Anterior cingulate cortex (tissue), 58 donors: ENCODE data around the gene H1-8.
"Not testable (repeated sequence)": the region's sequence is repeated elsewhere in the genome, so short reads cannot be mapped to it uniquely, and the experiment has no call there.

ENCODE experiments used
- DNase-seq, 58 donors: peaks; one replicate each; lab custom pipeline; 2025; lab: John Stamatoyannopoulos, UW

H1-8 gene

DNA sequence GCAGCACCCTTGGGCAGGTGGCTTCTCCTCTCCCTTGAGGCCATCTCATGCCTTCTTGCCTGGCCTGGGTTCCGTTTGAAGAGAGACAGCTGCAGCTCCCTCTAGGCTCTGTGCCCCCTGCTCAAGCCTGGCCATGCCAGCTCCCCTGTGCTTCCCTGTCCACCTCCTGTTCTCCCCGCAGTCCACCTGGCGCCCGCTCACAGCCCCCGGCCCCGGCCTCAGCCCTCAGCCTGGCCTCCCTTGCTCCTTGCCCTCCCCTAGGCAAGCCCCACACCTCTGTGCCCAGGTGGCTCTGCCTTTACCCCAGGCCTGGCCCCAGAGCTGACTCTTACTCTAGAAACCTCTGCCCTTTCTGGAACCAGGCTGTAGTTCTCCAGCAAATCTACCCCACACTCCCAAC lies 28.4 kb upstream of the H1-8 start:
- no peak for DNase-seq

DNA sequence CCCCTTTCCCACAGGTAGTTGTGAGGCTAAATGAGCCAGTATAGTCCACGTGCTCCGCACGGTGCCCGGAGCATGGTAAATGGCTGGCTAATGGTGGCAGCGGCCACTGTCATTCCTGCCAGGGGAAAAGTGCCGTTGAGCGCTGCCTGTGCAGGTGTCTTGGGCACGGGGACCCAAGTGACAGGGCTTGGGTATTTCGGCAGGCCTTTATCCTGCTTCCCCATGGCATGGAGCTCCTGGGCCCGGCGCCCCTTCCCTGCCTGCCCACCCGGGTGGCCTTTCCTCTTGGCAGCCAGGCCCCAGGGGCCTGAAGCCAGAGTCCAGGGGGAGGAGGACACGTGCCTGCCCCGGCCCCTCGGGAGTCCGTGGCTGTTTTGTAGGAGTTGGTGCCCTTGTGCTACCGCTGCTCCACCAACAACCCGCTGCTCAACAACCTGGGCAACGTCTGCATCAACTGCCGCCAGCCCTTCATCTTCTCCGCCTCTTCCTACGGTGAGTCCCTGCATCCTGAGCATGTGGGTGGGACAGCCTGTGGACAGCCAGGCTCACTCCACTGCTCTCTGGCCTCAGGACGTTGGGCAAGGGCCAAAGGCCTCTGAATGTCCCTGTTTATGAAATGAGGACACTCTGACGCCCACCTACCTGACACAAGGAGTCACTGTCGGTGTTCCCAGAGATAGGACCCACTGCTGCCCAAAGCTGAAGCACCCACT lies 27.7 kb upstream of the H1-8 start:
- DNase-seq = not testable (repeated sequence)

DNA sequence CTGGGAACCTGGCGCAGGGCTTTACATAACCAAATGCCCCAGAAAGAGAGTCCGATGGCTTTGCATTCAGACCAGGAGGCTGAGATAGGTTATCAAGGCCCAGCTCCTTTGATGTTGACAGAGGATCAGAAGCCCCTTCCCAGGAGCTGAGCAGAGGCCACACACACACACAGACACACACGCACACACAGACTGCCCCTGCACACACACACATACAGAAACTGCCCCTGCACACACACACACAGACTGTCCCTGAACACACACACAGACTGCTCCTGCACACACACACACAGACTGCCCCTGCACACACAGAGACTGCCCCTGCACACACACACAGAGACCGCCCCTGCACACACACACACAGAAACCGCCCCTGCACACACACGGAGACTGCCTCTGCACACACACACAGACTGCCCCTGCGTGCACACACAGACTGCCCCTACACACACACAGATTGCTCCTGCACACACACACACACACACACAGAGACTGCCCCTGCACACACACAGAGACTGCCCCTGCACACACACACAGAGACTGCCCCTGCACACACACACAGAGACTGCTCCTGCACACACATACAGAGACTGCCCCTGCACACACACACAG lies 27.0 kb upstream of the H1-8 start:
- not testable (repeated sequence) for DNase-seq

DNA sequence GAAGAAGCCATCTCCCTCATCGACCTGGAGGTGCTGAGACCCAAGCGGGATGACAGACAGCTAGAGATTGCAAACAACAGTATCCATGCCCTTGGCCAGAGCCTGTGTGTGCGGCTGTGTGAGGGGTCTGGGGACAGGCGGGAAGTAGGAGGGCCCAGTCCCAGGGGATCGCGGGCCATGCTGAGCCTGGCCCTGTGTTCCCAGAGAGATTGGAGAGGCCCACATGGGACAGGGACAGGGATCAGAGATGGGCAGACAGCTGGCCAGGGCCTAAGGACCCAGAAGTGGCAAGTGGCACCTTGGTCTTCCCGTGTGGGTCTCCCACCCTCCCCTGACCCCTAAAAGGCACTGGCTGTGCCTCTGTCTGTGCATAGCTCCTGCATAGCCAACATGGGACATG lies 25.5 kb upstream of the H1-8 start:
- DNase-seq = no peak

DNA sequence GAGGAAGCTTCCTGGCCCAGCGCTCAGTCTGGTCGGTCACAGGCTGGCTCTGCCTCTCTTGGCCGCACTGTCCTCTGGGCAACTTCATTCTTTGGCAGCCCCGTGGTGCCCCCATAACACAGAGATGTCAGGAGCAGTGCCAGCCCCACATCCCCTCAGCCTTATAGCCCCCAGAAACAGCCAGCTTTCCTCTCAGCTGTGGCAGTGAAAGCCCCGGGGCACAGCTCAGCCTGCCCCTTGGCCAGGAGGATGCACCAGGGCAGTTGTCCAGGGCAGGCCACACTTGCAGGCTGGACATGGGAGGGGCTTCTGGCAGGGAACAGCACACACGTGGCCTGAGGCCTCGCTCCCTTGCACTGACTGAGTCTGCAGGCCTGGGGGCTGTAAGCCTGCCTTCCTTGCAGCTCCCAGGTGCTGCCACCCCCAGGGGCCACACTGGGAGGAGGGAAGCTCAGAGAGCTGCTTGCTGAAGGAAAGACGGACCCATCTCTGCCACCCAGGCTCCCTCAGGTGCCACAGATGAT lies 24.9 kb upstream of the H1-8 start:
- DNase-seq = peak in 5 of 58 donors; percentile 12 to 31 (median 18)

DNA sequence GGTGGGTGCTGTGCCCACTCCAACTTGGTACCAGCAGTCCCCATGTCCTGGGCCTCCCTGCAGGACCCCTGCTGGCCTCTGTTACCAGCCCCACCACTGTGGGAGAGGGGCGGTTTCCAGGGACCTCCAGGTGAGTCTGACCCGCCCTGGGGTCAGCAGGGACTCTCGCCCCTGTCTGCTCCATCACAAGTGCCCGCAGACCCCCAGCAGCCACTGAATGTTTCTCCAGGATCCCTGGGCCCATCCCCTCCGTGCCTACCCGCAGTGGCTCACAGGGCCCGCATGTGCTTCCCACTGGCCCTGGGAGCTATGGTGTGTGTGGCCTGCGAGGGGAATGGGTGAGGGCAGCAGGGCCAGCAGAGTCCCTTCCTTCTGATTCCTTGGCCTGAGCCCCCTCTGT lies 24.4 kb upstream of the H1-8 start:
- no peak for DNase-seq

DNA sequence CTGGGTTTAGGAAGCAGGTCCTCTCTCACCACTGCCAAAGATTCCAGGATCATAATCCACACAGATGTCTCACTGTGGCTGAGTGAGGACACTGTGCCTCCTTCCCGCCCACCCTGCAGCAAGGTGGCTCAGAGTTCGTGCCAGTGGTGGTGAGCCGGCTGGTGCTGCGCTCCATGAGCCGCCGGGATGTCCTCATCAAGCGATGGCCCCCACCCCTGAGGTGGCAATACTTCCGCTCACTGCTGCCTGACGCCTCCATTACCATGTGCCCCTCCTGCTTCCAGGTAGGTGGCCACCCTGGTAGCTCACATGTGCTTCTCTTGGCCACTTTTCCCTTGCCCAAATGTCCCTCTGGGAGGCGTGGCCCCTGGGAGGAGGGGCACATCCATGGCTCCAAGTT lies 23.5 kb upstream of the H1-8 start:
- DNase-seq = no peak

DNA sequence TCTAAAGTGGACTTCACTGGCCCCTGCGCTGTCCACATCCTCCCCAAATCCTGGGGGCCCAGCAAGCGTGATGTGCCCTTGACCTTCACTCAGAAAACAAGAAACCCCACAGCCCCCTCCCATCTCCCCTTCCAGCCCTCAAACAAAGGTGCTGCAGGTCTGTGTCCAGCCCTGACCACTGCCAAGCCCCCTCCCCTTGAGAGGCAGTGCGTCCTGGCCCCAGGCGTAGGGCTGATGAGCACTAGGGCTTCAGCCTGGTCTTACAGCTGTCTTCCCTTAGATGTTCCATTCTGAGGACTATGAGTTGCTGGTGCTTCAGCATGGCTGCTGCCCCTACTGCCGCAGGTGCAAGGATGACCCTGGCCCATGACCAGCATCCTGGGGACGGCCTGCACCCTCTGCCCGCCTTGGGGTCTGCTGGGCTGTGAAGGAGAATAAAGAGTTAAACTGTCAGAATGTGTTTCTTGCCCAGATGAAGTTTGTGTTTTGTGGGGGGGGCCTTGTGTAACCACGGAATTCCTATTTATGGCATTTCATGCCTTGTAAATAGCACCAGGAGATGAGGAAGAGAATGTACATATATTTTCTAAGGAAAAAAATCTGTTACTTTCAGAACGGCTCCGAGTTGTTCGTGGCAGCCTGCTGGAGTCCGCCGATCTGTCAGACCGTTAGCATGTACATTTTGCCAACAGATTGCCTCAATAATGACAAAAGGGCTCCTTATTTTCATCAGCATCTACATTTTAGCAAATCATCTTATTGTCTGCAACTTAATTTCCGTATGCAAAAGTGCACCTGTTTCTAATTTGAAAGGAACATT lies 22.9 kb upstream of the H1-8 start:
- no peak for DNase-seq

DNA sequence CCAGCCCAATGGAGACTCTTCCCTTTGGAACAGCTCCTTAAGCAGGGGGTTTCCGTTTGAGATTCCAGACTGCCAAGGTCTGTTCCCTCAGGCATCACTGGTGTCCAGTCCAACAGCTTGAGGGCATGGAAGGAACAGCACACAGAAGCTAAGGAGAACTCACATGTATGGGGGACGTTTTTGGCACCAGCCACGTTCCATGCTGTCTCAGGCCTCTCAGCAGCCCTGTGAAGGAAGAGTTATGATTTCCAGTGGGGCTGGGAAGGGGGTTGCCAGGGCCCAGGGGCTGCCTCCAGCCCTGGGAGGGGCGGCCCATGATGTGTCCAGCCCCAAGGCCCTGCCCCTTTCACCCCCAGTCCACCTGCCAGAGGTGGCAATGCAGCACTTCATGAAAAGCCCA lies 22.0 kb upstream of the H1-8 start:
- no peak for DNase-seq

DNA sequence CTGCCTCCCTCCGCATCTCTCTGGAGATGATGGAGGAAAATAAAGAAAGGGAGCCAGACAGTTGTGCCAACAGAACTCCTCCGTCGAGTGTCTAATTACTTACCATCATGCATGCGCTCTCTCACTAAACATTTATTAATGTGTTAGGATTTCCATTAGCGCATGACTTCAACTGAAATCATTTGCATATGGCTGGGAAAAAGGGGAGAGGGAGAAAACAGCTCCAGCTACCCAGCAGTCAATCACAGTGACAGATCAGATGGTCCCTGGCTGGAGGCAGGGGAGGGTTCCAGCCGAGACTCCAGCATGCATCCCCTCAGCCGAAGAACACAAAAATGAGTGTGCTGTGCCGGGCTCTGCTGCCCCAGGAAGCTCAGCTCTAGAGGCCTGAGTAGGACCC lies 21.4 kb upstream of the H1-8 start:
- no peak for DNase-seq

DNA sequence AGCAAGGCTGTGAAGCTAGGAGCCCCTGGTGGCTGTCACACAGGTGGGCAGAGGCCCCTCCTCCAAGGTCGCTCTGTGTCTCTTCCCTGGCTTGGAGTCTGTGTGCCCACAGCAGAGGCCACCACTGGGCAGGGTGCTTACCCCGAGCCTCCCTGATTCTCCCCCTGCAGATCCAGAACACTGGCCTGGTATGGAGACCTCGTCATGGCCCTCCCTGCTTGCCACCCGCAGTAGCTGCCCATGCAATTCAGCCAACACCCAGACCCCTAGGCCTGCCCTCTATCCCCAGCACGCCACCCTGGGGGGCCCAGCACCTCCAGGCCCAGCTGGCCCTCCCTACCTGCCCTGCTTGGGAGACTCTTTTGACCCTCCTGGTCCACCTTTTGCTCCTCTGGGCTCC lies 20.0 kb upstream of the H1-8 start:
- DNase-seq = no peak

DNA sequence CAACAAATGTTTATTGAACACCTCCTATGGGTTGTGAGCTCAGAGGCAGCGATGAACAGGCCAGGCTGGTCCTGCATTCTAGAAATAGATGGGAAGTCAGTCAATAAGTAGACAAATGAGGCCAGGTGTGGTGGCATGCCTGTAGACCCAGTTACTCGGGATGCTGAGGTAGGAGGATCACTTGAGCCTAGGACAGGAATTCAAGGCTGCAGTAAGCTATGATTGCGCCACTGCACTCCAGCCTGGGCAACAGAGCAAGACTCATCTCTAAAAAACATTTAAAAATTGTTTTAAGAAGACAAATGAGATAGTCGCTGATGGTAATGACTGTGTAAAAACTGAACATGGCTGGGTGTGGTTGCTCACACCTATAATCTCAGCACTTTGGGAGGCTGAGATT lies 18.9 kb upstream of the H1-8 start:
- no peak for DNase-seq

DNA sequence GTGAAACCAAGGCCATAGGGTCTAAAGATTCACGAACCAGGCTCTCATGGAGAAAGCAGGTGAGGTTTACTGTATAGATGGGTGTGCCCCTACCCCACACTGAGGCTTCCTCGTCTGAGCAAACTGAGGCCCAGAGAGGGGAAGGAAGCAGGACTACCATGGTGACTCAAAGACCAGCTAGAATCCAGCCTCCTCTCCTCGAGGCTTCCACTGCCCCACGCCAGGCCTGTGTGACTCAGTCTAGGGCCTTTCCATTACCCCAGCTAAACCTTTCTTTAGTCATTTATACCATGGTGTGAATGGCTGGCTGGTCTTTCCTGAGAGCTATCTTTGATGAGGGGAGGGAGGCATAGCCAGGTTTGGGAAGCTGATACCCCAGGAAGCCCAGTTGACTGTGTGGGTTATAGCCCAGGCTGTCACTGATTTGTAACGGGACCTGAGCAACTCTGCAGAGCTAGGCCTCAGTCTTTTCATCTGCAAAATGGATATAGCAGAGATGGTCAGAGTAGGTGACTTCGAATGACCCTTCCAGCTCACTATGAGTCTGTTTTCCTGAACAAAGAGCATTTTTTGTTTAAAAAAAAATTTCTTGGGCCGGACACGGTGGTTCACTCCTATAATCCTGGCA lies 17.5 kb upstream of the H1-8 start:
- DNase-seq = no peak

DNA sequence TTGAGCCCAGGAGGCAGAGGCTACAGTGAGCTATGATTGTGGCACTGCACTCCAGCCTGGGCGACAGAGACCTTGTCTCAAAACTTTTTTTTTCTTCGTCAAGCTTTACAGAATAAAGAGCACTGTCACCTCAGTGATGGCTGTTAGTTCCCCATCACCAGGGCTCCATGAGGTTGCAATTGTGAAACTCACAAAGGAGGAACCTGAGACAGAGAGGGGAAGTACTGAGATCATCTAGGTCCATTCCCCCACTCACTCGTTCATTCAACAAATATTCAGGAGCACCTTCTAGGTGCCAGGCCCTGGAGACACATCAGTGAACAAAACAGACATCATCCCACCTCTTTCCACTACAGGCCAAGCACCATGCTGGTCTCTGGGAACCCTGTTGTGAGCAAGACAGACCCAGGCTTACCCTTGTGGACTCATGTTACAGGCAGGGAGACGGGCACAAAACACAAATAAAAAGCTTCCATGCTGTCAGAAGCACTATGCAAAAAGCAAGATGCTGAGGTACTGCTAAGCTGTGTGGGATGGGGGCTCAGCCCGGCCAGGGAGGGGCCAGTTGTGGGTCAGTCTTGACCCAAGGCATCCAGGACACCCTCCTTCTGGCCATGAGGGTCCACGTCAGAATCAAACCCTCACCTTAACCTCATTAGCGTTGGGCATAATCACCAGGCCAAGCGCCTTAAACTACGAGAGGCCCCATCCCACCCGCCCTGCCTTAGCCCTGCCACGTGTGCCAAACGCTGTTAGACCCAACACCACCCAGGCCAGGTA lies 16.7 kb upstream of the H1-8 start:
- DNase-seq = no peak

DNA sequence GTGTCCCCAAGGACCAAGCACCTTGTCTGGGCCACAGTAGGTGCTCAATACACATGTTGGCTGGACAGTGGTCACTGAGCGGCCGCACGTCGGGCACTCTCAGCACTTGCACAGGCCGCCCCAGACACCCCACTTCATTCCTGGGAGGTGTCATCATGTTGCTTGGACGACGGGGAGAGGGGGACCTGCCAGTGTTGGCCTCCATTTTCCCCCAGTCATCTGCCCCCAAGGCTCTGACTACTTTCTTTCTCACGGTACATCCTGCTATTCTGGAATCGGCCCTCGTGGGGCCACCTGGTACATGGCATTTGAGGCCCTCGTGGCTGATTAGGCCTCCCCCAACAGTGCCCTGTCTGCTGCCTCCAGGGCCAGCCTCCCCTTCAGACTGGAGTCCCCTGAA lies 15.7 kb upstream of the H1-8 start:
- DNase-seq = no peak

DNA sequence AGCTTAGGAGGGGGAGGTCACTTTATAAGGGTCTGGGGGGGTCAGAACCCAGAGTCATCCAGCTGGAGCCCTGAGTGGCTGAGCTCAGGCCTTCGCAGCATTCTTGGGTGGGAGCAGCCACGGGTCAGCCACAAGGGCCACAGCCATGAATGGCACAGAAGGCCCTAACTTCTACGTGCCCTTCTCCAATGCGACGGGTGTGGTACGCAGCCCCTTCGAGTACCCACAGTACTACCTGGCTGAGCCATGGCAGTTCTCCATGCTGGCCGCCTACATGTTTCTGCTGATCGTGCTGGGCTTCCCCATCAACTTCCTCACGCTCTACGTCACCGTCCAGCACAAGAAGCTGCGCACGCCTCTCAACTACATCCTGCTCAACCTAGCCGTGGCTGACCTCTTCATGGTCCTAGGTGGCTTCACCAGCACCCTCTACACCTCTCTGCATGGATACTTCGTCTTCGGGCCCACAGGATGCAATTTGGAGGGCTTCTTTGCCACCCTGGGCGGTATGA lies 14.3 kb upstream of the H1-8 start, which contains the start of gene RHO:
Gene RHO, plus strand, starts transcription at position 51 of the 512 bp plus-strand sequence. Its CDS starts 95 bp downstream, at position 146.
- DNase-seq = no peak

DNA sequence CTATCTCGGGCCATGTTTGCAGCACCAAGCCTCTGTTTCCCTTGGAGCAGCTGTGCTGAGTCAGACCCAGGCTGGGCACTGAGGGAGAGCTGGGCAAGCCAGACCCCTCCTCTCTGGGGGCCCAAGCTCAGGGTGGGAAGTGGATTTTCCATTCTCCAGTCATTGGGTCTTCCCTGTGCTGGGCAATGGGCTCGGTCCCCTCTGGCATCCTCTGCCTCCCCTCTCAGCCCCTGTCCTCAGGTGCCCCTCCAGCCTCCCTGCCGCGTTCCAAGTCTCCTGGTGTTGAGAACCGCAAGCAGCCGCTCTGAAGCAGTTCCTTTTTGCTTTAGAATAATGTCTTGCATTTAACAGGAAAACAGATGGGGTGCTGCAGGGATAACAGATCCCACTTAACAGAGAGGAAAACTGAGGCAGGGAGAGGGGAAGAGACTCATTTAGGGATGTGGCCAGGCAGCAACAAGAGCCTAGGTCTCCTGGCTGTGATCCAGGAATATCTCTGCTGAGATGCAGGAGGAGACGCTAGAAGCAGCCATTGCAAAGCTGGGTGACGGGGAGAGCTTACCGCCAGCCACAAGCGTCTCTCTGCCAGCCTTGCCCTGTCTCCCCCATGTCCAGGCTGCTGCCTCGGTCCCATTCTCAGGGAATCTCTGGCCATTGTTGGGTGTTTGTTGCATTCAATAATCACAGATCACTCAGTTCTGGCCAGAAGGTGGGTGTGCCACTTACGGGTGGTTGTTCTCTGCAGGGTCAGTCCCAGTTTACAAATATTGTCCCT lies 13.4 kb upstream of the H1-8 start:
- DNase-seq = no peak

DNA sequence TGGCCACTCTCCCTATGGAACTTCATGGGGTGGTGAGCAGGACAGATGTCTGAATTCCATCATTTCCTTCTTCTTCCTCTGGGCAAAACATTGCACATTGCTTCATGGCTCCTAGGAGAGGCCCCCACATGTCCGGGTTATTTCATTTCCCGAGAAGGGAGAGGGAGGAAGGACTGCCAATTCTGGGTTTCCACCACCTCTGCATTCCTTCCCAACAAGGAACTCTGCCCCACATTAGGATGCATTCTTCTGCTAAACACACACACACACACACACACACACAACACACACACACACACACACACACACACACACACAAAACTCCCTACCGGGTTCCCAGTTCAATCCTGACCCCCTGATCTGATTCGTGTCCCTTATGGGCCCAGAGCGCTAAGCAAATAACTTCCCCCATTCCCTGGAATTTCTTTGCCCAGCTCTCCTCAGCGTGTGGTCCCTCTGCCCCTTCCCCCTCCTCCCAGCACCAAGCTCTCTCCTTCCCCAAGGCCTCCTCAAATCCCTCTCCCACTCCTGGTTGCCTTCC lies 12.7 kb upstream of the H1-8 start:
- no peak for DNase-seq

DNA sequence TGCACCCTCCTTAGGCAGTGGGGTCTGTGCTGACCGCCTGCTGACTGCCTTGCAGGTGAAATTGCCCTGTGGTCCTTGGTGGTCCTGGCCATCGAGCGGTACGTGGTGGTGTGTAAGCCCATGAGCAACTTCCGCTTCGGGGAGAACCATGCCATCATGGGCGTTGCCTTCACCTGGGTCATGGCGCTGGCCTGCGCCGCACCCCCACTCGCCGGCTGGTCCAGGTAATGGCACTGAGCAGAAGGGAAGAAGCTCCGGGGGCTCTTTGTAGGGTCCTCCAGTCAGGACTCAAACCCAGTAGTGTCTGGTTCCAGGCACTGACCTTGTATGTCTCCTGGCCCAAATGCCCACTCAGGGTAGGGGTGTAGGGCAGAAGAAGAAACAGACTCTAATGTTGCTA lies 12.2 kb upstream of the H1-8 start:
- DNase-seq = no peak
